GM19193 (cell line): ENCODE measurements around the gene GPN1.

ENCODE experiments used
- POLR2A ChIP-seq: IDR thresholded peaks from 4 replicates; pipeline ENCODE4 v1.6.1; 2011; ENCODE audit not compliant: insufficient read depth, insufficient read length; ENCODE audit errors: extremely low read depth

The GPN1 gene

DNA sequence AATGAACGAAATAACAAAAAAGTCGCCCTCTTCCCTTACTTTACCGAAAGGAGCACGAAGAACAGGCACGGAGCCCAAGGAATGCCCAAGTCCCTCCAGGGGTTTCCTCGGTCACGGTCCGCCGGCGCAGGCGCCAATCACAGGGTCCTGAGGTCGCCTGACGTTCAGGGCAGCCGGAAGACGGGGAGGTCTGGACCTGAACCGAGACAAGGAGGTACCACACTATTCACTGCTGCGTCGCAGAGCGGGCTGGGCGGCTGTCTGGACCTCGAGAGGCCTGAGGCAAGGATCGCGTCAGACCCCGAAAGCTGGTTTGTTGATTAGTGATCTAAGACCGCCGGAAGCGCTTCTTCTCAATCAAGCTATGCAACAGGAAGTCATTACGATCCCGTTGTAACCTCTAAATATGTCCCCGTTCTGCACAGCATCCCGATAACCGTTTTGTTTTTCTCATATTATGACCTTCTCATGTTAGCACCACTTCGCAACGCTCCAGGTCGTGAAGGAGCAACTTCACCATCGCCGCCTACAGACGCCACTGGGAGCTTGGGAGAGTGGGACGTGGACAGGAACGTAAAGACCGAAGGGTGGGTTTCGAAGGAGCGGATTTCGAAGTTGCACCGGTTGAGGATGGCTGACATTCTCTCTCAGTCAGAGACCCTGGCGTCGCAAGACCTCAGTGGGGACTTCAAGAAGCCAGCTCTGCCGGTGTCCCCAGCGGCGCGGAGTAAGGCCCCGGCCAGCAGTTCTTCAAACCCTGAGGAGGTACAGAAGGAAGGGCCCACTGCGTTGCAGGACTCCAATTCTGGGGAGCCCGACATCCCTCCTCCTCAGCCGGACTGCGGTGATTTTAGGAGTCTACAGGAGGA is 34.7 kb downstream of the GPN1 start, which contains the start of the genes SLC4A1AP and SUPT7L:
TSS of gene SLC4A1AP (plus strand) at position 605 of the 869 bp plus-strand sequence. CDS start at position 631, 26 bp downstream.
TSS of gene SUPT7L (minus strand) at position 330 of the 869 bp plus-strand sequence. CDS start 1,422 bp downstream, outside the sequence.
- peak; percentile 75 for TF ChIP-seq POLR2A

DNA sequence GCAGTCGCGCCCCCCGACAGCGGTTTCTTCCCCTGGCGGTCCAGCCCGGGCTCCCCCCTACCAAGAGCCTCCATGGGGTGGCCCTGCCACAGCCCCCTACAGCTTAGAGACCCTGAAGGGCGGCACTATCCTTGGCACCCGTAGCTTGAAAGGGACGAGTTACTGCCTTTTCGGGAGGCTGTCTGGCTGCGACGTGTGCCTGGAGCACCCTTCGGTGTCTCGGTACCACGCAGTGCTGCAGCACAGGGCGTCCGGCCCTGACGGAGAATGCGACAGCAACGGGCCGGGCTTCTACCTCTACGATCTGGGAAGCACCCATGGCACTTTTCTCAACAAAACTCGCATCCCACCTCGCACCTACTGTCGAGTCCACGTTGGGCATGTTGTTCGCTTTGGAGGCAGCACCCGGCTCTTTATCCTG is 35.3 kb downstream of the GPN1 start:
- no peak for TF ChIP-seq POLR2A

DNA sequence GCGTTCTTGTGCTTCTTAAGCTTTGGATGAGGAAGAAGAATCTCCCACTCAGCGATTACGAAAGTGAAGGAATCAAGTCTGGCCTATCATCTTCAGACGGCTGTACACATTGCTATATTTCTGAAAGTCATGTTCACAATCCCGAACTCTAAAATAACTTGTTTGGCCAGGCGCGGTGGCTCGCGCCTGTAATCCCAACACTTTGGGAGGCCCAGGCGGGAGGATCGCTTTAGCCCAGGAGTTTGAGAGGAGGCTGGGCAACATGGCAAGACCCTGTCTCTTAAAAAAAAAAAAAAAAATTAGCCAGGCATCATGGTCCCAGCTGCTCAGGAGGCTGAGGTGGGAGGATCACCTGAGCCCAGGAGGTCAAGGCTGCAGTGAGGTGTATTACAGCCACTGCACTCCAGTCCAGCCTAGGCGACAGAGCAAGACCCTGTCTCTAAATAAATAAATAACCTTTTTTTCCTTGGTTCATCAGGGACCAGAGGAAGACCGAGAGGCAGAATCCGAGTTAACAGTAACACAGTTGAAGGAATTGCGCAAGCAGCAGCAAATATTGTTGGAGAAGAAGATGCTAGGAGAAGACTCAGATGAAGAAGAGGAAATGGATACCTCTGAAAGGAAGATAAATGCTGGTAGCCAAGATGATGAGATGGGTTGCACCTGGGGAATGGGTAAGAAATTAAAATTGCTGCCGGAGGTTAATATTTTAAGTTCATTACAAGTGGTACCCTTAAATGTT is 35.9 kb downstream of the GPN1 start:
- TF ChIP-seq POLR2A = no peak

DNA sequence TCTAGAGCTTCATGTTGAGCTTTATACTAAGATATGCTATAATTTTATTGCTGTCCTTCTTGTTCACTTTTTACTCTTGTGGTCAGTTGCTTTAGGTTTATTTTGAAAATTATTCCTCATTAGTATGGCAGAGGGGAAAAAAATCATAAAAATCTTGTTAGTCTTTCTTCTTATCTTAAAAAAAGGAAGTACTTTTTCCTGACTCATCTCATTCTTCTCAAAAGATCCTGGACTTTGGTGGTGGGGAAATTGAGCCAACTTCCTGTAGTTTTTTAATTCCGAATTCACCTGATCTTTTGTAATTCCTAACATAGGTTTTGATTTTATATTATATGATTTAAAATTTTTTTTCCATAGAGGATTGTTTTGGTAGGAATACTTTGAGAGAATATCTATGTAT is 38.6 kb downstream of the GPN1 start:
- TF ChIP-seq POLR2A = no peak

DNA sequence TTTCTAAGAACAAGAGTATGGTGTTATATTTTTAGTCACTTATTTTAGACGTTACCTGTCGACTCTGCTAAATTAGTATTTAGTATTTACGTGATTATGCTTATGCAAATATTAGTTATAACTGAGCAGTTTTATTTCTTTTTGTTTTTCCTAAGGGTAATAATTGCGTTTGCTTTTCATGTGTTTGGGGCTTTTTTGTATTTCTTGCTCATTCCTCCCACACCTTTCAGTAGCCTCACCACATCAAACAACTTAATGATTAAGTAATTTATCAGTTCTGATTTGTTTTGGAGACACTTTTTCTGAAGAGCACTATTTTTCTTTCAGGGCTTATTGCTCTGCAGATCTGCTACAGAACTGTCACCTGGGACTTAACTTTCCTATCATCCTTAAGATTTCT is 42.4 kb downstream of the GPN1 start:
- no peak for TF ChIP-seq POLR2A

DNA sequence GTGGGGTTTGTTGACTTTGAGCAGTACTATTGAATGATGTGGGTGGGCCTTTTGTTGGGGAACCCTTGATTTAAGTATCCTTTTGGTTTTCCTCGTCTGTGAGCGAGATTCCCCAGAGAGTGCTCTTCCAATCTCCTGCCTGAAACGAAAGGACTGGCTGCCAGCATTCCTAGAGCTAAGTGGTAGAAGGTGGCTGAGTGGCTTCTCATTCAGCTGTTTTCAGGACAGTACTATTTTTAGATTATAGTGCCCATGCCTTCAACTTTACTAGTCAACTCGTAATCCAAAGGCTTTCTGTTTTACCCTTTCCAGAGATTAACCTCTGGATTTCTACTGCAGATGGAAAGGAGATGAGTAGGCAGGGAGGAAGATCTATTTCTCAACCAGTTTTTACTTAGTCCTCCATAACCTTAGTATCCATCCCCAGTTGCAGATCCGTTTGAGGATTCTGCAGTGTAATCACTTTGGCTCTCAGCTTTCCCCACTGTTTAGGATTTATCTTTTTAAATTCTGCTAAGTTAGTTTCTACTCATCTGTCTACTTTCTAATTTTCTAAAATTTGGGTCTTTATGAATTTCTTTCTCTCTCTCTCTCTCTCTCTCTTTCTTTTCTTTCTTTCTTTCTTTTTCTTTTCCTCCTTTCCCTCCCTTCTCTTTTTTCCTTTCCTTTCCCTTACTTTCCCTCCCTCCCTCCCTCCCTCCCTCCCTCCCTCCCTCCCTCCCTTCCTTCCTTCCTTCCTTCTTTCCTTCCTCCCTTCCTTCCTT is 44.1 kb downstream of the GPN1 start:
- TF ChIP-seq POLR2A = no peak

DNA sequence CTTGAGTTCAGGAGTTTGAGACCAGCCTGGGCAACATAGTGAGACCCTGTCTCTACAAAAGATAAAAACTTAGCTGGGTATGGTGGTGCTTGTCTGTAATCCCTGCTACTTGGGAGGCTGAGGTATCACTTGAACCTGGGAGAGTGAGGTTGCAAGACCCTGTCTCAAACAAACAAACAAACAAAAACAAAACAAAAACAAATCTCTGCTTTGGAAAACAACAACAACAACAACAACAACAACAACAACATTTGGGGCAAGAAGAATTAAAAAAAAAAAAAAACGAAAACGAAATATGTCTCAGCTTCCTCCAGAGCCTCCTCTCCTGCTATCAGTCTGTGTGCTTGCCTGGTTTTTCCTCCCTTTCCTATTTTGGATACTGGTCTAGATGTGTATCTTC is 51.7 kb downstream of the GPN1 start:
- TF ChIP-seq POLR2A = no peak

DNA sequence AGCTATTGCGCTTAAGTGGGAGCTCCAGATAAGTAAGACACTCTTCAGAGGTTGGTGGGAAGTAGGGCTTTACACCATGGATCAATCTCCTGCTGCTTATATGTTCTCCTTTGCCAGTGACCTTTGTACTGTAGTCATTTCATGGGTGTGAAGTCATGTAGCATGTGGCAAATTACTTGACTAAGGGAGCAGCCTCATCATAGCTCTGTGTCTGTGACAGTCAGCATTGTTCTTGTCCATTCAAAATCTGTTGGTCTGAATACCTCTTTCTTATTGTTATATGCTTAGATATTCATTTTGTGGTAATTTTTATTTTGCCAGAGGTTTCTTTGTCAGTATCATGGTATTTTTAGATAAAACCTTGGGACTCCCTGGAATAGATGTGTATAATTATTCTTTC is 53.0 kb downstream of the GPN1 start:
- no peak for TF ChIP-seq POLR2A

DNA sequence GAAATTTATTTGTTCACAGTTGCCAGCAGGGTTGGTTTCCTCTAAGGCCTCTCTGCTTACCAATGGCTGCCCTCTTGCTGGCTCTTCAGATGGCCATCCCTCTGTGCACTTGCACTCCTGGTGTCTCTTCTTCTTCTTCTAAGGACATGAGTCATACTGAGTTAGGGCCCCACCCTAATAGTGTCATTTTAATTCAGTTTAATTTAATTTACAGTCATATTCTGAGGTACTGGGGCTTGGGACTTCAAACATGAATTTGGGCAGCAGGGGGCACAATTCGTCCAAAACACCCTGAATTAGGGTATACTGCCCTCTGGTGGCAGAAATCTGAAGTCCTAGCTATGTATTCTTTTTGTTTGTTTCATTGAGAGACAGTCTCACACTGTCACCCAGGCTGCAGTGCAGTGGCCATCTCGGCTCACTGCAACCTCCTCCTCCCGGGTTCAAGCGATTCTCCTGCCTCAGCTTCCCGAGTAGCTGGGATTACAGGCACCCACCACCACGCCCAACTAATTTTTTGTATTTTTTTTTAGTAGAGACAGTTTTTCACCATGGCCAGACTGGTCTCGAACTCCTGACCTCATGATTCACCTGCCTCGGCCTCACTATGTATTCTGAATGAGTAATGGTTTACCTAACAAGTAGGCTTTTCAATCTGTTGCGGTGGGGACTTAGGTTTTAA is 54.7 kb downstream of the GPN1 start:
- no peak for TF ChIP-seq POLR2A

DNA sequence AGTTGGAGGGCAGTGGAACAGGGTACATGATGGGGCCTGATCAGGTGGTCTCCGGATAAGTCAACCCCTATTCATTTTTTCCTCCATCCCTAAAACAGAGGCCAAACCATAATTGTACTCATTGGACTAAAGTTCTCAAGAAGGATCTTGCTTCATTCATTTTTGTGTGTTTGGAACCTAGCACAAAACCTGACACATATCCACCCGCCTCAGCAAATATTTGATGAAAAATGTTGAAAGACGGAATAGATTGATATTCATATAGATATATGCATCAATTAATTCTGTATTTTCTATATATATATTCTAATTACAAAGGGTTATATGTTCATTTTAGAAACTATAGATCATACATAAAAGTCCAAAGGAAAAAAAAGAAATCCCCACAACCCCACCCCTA is 56.7 kb downstream of the GPN1 start:
- no peak for TF ChIP-seq POLR2A

DNA sequence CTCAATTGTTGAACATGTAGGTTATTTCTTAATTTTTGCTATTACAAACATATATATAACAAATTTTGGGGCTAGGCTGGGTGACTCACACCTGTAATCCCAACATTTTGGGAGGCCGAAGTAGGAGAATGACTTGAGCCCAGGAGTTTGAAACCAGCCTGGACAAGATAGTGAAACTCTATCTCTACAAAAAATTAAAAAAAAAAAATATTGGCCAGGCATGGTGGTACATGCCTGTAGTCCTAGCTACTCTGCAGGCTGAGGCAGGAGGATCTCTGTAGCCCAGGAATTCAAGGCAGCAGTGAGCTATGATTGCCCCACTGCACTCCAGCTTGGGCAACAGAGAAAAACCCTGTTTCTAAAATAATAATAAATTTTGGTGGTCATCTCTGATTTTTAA is 58.4 kb downstream of the GPN1 start:
- TF ChIP-seq POLR2A = no peak

DNA sequence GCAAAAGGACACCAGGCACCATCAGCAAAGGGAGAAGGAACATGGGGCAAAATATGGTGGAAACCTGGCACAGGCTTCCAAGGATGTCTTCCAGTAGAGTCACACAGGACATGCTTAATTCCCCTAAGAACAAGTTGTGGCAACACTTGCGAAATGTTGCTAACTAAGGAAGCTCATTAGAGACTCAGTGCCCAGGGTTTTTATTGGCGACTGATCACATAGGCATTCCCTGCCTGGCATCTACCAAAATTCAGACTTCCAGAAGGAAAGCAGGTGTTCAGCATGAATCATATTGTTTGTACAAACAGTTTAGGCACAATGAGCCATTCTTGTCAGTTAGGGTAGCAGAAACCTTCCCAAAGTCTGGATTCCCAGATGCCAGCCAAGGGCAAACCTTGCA is 60.6 kb downstream of the GPN1 start:
- TF ChIP-seq POLR2A = no peak

DNA sequence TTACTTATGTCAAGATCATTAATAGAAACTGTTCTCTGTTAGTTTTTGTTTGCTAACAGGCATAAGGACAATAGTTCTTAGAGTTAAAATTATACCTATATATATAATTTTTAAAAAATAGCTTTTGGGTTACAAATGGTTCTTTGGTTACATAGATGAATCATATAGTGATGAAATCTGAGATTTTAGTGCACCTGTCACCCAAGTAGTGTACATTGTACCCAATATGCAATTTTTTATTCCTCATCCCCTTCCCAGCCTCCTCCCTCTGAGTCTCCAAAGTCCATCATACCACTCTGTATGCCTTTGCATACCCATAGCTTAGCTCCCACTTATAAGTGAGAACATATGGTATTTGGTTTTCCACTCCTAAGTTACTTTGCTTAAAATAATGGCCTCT is 61.2 kb downstream of the GPN1 start:
- TF ChIP-seq POLR2A = no peak

DNA sequence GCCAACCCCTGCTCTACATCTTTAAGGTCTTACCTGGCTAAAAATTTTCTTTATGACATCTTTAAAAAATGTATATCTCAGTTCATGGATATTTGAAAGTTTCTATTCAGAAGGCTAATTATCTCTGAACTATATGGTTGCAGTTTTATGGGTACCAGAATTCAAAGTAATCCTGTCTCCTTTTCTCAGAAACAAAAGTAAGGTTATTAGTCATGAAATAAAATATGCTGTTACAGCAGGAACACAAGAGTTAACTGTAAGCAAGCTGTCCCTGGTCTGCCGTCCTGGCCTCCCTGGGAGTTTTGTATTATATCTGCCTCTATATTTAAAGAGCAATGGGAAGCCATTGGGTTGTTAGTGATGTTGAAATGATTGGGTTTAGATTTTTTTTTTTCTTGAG is 68.8 kb downstream of the GPN1 start:
- TF ChIP-seq POLR2A = no peak
